HG02981 (cell line): ENCODE results near the gene EXOSC7.

Source experiments
- ATAC-seq: cut with Tn5 transposase; IDR thresholded peaks from one replicate; pipeline ENCODE4 v1.9.1; 2021; ENCODE audit warnings: mild to moderate bottlenecking, moderate library complexity; ENCODE audit not compliant: unreplicated experiment

Gene EXOSC7

DNA sequence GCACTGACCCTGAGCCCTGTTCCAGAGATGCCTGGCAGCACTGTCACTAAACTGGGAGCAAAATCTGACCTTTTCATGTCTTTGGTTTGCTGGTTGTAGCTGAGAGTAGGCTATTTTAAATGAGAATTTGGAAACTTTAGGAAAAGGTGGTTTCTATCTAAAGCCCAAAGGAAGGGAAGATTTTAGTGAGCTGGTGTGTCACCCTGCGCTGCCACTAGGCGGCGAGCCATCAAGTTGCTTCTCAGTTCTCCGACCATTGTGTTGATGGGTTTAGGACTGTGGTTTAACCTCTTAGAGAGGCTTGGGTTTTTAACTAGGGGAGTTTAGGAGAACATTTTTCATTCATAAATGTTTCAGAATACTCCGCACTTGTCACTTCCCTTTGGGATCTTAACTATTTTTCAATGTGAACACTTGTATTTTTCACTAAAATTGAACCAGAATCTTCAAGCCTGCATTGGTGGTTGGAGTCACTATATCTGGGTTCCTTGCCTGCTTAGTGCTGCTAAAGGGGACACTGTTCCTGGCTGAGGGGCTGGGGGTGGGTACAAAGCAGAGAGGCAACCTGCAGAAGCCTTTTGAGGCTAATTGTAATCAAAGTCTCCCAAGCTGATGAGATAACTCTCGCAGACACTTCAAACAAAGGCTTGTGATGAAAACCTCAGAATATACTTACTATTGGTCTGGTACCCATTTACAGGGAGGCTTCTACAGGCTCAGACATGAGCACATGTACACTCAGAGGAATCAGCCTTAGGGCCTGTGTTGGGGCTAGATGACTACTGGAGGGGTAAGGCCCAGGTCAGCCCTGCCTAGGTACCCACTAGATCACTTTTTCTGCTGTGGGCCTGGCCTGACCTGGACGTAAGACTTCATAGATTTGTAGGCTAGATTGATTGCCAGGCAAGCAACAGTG, 16.8 kb downstream of the EXOSC7 start:
- no peak for ATAC-seq

DNA sequence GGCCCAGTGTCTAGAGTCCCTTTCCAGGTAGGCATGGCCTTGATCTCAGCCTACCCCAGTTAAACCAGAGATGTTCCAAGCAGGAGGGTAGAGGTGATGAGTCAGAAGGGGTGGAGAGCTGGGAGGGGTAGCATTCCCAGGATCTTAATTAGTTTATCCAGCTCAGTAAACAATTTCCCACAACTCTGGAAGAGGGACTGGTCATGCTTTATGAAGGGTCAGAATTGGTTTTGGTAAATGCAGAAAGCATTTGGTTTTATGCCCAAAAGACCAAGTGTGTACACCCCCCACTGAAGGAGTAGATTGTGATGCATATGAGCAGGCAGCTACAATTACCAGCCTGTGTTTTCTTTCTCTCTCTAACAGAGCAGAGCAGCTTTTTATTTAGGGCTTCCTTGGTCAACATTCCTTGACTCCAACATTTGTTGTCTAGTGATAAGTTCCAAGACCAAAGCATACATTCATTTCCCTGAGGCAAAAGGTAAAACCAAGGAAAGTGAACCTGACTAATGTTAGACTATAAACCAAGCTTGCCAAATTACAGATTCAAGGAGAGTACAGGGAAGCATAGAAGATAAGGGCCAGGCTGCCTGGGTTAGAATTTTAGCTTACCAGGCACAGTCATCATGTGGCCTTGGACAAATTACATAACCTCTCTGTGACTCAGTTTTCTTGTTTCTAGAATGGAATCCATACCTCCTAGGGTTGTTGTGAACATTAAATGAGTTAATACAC, 17.6 kb downstream of the EXOSC7 start:
- no peak for ATAC-seq

DNA sequence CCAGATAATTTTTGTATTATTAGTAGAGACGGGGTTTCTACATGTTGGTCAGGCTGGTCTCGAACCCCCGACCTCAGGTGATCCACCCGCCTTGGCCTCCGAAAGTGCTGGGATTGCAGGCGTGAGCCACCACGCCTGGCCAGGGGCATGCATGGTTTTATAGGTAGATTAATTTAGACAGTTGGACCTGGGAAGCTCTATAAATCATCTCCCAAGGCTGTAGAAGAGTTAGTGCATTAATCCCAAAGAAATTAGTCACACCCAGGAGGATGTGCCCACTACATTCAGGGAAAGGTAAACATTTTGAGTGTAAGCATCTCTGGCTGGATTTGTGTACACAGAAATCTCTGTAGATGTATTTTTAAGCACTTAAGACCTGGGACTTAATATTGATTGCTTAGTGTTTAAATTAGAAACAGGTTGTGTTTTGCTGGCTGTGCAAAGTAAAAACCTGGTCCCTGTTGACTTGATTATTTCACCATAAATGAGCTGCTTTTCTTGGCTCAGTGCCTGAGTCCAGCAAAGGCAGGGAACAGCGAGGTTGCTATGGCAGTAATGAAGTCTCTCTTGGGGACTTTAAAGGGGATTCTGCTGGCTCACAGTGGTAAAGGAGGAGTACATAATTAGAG, 19.2 kb downstream of the EXOSC7 start:
- ATAC-seq = no peak

DNA sequence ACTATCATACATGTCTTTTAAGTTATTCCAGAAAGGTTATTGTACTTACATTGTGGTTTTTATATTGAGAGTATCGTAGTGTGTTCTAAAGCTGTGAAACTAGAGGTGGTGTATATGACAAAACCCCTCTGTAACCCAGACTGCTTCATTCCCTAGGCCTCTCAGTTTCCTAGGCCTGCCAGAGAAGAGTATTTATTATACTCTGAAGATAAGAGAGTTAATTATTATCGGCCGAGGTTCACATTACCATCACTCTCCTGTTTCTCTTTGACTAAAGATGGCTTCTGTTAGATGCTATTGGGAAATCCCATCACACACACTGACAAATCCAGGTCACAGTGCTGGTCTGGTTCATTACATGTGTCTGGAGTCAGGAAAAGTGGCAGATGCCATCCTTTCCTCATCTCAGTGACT, 20.5 kb downstream of the EXOSC7 start:
- peak; percentile 65 for ATAC-seq

DNA sequence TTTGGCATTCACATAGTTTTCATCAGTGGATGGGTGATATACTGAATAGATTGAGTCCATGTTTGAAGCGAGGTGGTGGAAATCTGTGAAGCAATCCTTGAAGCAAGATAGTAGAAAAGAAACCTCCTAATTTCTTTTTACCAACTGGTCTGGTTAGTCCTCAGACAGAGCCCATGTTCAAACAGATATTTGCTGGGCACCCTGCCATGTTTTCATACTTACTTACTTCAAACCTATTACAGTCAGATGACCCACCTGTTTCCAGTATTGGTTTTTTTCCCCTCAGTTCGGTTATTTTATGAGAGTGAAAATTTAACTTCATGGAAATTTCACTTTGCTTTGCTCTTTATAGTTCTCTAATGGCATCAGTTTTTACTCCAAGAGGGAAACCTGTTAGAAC, 23.7 kb downstream of the EXOSC7 start:
- no peak for ATAC-seq

DNA sequence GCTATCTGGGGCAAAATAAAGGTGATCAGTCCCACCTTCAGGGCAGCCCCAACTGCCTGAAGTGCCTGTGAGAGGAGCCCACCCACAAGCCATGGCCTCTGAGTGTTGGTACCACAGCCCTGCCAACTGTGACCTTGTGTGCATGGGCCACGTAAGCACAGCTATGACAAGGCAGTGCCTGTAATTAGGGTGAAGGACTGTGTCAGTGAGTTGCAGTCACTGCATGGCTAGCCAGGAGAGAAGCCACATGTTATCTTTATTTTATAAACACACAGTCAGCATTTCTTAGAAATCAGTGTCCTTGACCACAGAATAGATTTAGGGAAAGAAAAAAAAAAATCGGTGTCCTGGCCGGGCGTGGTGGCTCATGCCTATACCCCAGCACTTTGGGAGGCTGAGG, 24.8 kb downstream of the EXOSC7 start:
- ATAC-seq = no peak

DNA sequence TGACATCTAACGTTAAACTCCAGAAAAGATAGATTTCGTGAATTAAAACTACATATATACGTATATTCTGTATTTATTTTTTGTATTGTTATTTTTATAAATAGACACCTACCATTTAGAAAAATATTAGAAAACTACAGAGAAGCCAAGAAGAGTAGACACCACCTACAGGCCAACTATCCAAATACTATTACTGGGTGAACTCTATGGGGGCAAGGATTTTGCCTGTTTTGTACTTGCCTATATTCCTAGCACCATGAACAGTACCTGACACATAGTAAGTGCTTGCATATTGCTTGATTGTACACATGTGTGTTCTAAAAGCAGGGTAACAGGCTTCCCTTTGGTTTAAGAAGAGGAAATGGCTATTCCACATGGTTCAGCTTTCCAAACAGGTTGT, 25.7 kb downstream of the EXOSC7 start:
- ATAC-seq = no peak

DNA sequence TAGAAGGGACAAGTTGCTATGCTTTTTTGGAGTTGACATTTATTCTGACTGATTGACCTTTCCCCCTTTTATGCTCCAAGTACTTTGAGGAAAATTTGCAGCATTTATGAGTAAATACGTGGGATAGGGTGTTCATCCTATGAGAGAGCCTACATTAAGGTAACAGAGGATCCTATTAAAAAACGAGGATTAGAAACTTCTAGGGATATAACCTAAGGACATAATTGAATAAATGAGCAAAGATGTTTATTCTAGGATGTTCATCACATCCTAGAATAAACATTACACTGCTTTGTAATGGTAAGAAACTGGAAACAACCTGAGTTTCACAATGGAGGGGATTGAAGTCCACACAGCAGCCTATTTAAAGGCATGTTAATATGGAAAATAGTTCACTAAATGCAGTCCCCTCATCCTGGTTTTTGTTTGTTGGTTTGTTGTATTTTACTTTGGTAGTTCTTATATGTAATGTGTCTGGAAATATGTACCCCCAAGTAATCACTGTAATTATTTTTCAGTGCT, 26.2 kb downstream of the EXOSC7 start:
- no peak for ATAC-seq

DNA sequence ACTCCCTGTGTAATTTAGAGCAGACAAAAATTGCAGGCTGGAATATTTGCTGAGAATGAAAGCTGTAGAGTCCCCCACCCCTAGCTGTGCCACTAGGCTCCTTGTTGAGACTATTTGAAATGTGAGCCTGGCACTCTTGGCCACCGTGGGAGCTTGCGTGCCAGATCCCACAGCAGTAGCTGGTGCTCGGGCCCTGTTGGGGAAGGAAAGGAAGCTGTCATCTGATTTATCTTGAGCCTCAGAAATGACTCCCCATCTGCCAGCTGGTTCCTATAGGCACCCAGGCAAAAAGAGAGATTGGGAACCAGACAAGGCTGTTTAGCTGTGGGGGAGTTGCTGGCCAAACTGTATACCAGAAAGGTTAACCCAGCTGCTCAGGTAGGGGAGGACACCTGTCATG, 26.7 kb downstream of the EXOSC7 start:
- ATAC-seq = no peak

DNA sequence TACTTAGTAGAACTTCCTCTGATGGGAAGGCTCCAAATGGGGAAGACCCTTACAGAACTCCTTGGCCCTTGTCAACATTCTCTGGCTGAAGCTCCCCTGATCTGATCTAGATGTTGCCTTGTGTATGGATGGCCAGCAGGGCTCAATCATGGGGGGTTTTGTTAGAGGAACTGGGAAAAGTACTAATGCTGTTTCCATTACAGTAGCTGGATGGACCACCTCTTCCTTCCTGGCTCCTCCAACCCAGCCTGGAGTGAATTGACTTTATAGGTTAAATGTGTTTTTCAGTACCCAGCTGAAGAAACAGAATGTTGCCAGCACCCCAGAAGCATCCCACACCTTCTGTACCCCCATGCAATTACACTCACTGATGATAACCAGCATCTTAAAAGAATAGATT, 27.4 kb downstream of the EXOSC7 start:
- ATAC-seq = no peak

DNA sequence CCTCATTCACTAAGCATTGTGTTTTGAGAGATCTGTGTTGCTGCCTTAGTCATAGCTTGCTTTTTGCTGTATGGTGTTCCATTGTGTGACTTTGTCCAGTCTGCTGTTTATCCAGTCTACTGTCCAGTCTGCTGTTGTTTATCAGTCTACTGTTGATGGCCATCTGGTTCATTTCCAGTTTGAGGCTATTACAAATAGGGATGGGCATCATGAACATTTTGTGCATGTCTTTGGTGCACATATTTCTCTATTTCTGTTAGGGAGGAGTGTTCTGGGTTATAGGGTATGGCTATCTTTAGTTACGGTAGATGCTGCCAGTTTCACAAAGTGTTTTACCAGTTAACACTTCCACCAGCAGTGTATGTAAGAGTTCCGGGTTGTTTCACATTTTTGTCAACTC, 27.8 kb downstream of the EXOSC7 start:
- ATAC-seq = no peak

DNA sequence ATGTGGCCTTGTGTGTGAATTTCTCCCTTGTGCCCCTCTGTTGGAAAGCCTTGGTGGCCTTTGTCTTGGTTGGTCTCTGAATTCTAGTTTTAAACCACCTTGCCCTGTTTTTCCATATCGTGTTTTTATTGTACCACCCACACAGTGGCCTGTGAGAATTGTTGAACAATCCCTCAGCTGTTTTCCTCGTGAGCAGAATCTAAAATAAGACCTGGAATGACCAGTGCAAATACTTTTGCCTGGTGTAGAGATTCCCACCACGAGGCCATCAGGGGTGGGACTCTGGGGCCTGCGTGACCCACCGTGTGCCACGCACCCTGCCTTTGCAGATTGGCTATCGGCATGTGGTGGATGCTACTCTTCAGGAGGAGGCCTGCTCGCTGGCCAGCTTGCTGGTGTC, 31.0 kb downstream of the EXOSC7 start:
- ATAC-seq = no peak

DNA sequence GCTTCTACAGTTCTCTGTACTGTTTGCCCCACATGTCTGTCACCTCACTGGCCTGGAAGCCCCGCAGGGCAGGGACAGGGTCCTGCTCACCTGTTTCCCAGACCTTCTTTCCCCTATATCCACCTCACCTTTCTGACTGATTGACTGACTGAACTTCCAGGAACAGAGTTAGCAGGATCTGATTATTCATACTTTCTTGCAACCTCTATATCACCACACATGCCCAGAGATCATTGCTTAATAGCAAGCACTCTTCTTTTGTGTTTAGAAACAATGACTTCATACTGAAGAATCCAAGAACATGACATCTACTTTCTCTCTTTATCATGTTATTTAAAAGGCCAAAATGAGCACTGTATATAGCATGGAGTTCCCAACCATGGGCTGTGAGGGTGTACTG, 32.1 kb downstream of the EXOSC7 start:
- no peak for ATAC-seq

DNA sequence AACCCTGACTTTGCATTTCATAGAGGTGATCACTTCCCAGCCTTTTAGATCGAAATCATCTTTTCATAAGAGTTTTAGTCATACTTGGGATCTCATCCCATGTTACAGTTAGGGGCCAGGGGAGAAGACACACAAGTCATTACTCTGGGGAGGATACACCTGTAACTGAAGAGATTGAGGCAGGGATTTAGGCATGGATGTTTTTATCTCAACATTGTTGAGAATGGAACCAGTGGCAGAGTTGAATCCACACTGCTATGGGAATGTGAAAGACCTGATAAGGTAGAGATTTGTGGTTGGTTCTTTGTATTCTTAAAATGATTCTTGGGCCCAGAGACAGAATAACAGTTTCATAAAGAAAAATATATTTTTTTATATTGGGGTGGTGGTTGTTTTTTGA, 33.8 kb downstream of the EXOSC7 start:
- ATAC-seq = no peak

DNA sequence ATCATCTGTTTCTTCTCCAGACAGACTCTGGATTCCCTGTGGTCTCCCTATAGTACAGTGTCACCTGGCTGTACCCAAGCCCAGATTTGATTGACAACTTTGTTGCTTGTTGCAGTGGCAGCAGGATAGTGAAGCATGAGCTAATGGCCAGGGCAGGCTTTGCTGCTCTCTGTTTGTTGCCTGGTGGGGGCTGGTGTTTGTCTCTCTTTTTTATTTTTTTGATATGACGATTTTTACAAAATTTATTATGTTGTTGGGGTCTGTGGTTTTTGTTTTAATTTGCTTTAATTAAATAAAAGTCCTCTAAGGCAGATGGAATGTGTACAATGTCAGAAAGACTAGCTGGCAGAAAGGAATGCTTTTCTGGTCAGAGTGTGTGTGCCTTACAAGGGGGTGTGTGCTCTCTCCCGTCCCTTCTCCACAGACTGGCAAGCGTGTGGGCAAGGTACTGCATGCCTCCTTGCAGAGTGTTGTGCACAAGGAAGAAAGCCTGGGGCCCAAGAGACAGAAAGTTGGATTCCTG, 34.8 kb downstream of the EXOSC7 start:
- ATAC-seq = no peak

DNA sequence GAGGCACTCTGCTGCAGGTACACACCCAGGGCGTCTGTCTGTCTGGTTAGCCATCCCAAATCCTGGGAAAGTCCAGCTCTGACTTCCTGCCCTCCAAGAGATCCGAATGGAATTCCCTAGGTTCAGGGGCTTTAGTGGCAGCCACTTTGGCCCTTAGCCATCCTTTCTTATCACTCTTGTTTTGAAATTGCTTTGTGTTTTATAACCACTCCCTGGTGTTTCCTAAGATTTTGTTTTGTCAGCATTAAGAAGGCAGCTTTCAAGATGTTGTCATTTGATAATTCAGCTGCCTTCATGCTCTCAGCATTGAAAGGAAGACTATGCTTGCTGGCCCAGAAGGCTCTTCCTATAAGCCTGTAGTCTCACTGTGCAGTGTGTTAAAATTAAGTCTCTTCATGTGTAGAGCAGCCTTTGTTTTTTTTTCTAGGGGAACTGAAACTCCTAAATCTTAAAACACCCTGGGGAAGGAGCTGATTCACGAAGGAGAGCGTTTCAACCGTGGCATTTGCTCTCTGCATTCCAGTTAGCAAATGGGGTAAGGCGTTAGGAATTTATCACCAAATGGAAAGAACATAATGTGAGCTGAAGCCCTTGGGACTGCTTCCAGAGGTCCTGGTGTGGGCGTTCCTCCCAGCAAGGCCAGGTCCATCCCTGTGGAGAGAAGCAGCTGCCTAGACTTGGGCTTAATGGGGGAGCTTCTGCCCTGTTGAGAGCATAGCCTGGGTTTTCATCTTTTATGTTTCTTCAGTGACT, 35.9 kb downstream of the EXOSC7 start:
- no peak for ATAC-seq

DNA sequence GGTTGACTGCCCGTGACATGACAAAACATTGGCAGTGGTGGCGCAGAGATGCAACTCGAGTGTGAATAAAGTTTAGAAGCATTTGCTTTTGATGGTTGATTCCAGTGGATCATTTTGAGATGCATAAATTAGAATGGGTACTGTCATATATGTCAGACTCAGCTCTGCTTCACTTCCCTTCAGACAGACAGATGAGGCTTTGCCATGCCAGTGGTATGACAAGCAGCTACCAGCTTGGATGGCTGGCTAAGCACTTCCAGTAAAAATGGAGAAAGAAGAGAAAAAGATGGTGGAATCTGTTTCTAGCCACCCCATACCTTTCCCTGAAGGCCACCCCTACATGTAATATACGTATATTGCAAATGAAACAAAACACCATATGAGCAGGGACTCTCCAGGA, 36.5 kb downstream of the EXOSC7 start:
- no peak for ATAC-seq

DNA sequence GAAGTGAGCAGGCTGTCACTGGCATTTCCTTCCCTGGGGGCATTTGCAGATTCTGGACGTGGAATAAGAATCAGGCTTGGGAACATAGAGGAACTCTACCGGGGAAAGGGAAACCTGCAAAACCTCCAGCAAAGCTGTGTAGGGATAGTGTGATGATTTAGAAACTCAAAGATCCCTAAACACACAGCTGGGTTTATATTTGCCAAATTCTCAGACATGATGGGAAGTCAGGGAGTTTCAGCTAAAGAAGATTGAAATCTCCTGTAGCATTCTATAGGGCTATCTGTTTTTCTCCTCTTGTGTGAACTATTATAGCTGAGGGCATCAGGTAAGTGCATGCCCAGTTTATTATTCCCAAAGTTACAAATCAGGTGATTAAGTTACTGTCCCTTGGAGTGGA, 40.9 kb downstream of the EXOSC7 start:
- no peak for ATAC-seq

DNA sequence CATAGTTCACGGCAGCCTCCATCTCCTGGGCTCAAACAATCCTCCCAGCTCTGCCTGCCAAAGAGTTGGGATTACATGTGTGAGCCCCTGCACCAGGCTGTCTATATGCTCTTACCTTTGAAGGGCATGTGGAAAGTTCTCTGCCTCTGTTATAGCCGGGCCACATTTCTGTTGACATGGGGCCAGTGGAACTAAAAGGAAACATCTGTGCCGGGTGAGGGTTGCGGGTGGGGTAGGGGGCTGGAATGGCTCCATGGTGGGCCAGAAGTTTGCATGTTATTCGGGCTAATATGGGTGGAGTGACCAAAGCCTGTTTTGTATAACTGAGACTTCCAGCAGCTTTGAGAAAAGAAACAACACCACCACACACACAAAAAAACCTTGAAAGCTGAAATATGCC, 41.8 kb downstream of the EXOSC7 start:
- no peak for ATAC-seq

DNA sequence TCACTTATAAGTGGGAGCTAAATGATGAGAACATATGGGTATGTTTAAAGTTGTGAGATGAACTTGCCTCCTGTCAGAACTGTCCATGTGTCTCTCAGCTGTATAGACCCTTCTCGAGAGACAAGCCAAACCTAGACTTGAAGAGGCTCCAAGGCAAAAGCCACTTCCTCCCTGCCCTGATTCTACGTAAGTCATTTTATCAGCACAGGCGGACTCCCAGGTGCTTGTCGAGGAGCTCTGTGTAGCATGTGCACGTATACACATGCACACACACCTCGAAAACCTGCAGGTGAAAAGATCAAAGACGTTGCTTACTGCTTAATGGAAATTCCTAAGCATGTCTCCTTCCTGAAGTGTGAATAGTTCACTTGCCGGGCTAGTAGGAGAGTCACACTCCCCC, 44.5 kb downstream of the EXOSC7 start:
- ATAC-seq = no peak
